Panc1 (cell line): ENCODE data around the gene TPM4.

Source experiments
- SIN3A ChIP-seq: IDR thresholded peaks from 2 replicates; pipeline ENCODE4 v1.6.1; 2012; ENCODE audit warnings: low read depth, mild to moderate bottlenecking, low read length, moderate library complexity, borderline replicate concordance; ENCODE audit not compliant: insufficient read depth
- TF ChIP-seq, protein P1 (sequence below): fragments of 450-650 bp; IDR thresholded peaks from 2 replicates; pipeline ENCODE4 v1.5.1; 2017; ENCODE audit warnings: mild to moderate bottlenecking

DNA sequence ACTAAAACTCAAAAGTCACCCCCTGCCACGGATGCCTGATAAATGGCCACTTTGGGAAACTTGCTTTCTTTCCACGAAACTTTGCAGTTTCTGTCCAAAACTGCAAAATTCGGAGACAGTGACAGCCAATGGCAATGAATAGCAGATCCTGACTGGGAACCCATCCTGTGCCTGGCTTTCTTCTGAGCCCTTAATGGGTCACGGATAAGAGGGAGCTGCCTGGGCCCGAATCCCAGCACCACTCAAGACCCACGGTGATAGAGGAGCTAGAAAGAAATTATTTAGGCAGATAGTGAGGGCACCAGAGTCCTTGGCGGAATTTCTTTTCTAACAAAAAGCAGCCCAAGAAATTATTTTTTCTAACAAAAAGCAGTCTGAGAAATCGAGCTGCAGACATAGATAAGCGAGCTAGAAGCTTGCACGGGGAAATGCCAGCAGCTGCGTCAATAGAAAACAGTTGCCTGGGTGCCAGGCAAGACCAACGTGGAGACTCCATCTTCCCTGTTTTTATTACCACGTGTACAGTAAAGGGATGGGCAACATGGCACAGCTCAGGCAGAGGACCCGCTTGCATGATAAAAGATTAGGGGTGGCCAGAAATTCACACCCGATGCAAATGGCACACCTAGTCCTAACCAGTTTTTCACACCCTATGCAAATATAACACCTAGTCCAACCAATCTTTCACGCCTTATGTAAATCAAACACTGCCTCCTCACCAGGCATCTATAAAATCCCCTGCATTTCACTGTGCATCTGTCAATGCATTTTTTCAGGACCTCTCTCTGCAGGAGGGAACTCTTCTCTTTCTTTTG lies 60.1 kb downstream of the TPM4 start:
- no peak for TF ChIP-seq SIN3A
- TF ChIP-seq, protein P1, sequence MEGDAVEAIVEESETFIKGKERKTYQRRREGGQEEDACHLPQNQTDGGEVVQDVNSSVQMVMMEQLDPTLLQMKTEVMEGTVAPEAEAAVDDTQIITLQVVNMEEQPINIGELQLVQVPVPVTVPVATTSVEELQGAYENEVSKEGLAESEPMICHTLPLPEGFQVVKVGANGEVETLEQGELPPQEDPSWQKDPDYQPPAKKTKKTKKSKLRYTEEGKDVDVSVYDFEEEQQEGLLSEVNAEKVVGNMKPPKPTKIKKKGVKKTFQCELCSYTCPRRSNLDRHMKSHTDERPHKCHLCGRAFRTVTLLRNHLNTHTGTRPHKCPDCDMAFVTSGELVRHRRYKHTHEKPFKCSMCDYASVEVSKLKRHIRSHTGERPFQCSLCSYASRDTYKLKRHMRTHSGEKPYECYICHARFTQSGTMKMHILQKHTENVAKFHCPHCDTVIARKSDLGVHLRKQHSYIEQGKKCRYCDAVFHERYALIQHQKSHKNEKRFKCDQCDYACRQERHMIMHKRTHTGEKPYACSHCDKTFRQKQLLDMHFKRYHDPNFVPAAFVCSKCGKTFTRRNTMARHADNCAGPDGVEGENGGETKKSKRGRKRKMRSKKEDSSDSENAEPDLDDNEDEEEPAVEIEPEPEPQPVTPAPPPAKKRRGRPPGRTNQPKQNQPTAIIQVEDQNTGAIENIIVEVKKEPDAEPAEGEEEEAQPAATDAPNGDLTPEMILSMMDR = no peak
